Fibroblast of mammary gland (primary cell): Measurements from ENCODE around the gene SPDL1.

Experiments used
- DNase-seq: peaks from one replicate; pipeline ENCODE4 v3.0.0-alpha.2; 2010; ENCODE audit warnings: low read depth
- H3K4me3 ChIP-seq: 2 replicates; pipeline ENCODE4 v1.5.1; 2011; ENCODE audit warnings: low read depth, mild to moderate bottlenecking, low read length, moderate library complexity; ENCODE audit not compliant: control insufficient read depth
- CTCF ChIP-seq: conservative IDR thresholded peaks from 2 replicates; pipeline ENCODE4 v1.5.1; 2011; ENCODE audit warnings: low read depth, low read length, inconsistent platforms; ENCODE audit not compliant: control insufficient read depth, insufficient read depth

SPDL1 gene

GRCh38 chr5:169595172-169595820 lies 11.7 kb downstream of the SPDL1 start:
- H3K4me3 ChIP-seq, result no peak overlapping the region
- no peak for TF ChIP-seq CTCF
- peak; percentile 27 for DNase-seq

GRCh38 chr5:169599451-169599850 lies 15.9 kb downstream of the SPDL1 start:
- no peak overlapping the region for H3K4me3 ChIP-seq
- DNase-seq, result no peak
- no peak for TF ChIP-seq CTCF

GRCh38 chr5:169602535-169602934 lies 19.0 kb downstream of the SPDL1 start:
- no peak overlapping the region for H3K4me3 ChIP-seq
- TF ChIP-seq CTCF, result no peak
- peak; percentile 15 for DNase-seq

GRCh38 chr5:169606279-169606678 lies 22.7 kb downstream of the SPDL1 start:
- no peak for DNase-seq

GRCh38 chr5:169607882-169608281 lies 24.3 kb downstream of the SPDL1 start:
- DNase-seq, result no peak
- H3K4me3 ChIP-seq, result no peak overlapping the region
- no peak for TF ChIP-seq CTCF

More at GRCh38 chr5:169606279-169606678, 22.7 kb downstream of the SPDL1 start:
- no peak for TF ChIP-seq CTCF
- H3K4me3 ChIP-seq, result no peak overlapping the region

- TF ChIP-seq CTCF, result no peak
- H3K4me3 ChIP-seq, result no peak overlapping the region
- DNase-seq, result no peak
Observed at GRCh38 chr5:169609716-169610115, 26.1 kb downstream of the SPDL1 start.

- no peak for DNase-seq
- H3K4me3 ChIP-seq, result no peak overlapping the region
- TF ChIP-seq CTCF, result no peak
Observed at GRCh38 chr5:169610606-169611005, 27.0 kb downstream of the SPDL1 start.
